Subcutaneous adipose tissue (tissue), 4 donors: ENCODE data around the gene ZBTB20. TPM values are rescaled to one million over a fixed set of nuclear protein-coding genes. Genes with fewer than 3 reads are reported as not detected.

ENCODE experiments used
- total RNA-seq, 4 donors: library from RNA; depleted of rRNA; stranded (reverse); fragments of >200 nt; gene quantifications; one replicate each; pipeline ENCODE4 v1.1.0, GENCODE V29; 2016
- TF ChIP-seq, protein P1 (sequence below): fragments of 450-650 bp; IDR thresholded peaks from one replicate; pipeline ENCODE4 v1.5.1; 2016; ENCODE audit warnings: low read depth, mild to moderate bottlenecking, control low read depth, antibody characterized with exemption, moderate library complexity

Gene ZBTB20
- total RNA-seq, 4 donors from 2014 or later, result 60.3 to 93.4 (median 69.1) TPM

GRCh38 chr3:114760679-114761078 lies 386.4 kb downstream of the ZBTB20 start:
- TF ChIP-seq, protein P1, sequence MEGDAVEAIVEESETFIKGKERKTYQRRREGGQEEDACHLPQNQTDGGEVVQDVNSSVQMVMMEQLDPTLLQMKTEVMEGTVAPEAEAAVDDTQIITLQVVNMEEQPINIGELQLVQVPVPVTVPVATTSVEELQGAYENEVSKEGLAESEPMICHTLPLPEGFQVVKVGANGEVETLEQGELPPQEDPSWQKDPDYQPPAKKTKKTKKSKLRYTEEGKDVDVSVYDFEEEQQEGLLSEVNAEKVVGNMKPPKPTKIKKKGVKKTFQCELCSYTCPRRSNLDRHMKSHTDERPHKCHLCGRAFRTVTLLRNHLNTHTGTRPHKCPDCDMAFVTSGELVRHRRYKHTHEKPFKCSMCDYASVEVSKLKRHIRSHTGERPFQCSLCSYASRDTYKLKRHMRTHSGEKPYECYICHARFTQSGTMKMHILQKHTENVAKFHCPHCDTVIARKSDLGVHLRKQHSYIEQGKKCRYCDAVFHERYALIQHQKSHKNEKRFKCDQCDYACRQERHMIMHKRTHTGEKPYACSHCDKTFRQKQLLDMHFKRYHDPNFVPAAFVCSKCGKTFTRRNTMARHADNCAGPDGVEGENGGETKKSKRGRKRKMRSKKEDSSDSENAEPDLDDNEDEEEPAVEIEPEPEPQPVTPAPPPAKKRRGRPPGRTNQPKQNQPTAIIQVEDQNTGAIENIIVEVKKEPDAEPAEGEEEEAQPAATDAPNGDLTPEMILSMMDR, result no peak

- TF ChIP-seq, protein P1, result no peak
Observed at GRCh38 chr3:114758831-114759699, 388.0 kb downstream of the ZBTB20 start.

- TF ChIP-seq, protein P1, result no peak
Observed at GRCh38 chr3:114756506-114757279, 390.4 kb downstream of the ZBTB20 start.

- TF ChIP-seq, protein P1, result no peak
Observed at GRCh38 chr3:114746502-114746901, 400.6 kb downstream of the ZBTB20 start.

DNA sequence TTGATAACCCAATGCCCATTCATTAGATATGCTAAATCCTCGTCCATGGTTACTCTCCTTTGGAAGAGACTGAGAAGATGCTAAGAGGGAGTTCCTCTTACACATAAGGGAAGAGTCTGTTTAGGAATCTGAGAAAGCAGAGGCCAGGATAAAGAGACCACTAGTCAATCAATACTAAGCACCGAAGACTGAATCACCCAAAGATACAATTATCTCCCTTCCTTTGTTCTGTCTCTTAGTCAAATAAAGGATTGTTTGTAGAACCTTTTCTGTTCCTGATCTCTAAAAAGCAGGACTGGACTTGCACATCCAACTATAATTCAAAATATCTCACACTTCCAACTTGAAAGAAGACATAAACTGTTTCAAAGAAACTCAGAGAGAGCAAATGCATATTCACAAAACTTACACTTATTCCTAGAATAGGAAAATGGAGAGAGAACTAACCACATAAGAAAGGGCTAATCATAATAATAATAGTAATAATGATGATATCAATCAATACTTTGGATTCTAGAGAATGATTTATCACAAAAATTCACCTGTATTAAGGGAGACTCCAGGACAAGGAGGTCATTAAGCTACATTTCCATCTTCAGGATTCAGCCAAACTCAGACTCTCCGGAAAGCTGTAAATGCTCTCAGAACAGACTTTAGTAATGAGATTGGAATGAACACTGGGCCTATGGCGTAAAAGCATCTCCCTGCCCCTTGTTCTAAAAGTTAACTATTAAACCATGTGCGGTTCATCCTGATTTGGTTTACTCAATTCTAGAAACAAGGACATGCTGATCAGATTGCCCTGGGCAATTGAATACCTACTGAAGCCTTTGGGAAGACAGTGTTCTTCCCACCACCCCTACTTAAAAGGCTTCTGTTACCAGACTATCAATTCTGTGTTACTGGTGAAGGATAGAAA lies 401.5 kb downstream of the ZBTB20 start:
- TF ChIP-seq, protein P1, result no peak

DNA sequence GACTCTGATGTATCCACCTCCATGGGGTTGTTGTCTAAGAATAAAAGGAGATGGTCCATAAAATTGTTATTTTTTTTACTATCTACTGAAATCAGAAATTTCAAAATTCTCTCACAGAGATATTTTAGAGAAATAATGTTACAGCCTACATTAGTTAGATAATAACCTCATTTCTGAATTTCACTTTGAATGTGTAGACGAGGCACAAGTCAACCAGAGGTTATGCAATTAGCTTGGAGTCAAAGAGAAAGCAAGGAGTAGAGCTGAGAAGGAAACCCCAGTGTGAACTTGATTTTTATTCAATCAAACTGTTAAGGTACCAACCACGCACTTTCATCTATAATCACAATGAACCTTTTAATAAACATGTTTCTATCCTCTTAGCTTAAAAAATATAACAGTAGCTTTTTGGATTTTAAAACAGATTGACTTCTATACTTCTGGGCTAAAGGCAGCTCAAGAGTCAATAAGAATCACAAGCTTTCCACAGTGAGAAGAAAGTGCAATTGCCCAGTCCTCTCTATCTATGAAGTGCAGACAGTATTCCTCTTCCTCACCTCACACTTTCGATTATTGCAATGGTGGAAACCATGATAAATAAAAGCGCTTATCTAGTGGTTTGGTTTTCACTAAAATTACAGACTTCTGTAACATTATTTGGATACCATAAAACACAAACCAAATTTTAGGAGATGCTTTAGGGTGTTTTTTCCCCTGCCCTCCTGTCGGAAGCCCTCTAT lies 403.2 kb downstream of the ZBTB20 start:
- TF ChIP-seq, protein P1, result no peak
